ENCODE results near the gene ACYP1.

ACYP1 gene

GRCh38 chr14:75063491-75064204 is at the start of gene ACYP1:
ACYP1 (minus strand) TSS chr14:75064024; CDS start chr14:75063553, 471 bp downstream.
- DNase-seq: peak; percentile 94

DNA sequence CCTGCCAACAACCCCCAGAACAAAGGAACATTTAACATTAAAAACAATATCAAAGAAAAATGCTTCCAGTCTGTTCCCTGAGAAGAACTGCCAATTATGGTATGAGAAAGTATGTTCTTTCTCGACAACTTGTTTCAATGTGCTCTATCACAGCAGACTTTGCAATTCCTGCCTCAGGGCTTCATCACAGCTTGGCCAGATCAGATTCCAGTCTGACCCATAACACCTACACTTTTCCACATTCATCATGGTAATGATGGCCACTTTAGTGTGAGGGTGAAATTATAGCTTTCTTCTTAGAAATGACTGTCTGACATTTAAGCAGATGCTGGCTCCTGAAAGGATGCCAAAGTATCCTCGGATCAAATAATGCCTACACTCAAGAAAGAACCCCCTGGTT is 46.1 kb upstream of the ACYP1 start:
- no peak for DNase-seq

- DNase-seq: no peak
Measured at GRCh38 chr14:75107186-75107585, 43.4 kb upstream of the ACYP1 start.

DNA sequence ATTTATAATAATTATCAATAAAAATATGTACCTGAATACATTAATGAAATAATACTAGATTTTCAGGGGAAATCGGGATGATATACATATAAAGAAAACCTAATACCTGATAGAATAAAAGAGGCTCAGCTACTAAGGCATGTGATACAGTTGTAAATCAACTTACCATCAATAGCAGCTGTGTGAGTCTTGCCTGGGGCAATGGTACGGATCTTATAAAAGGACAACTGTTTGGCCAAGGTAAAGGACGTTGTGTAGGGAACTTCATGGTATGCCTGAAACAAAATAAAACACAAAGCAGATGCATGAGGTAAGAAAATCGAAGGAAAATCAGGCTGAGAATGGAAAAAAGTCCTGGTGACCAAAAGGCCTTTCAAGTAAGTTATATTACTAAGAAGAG is 37.7 kb upstream of the ACYP1 start:
- DNase-seq: no peak

GRCh38 chr14:75098682-75099081 is 34.9 kb upstream of the ACYP1 start:
- DNase-seq: no peak

- no peak for DNase-seq
Measured at GRCh38 chr14:75098212-75098611, 34.4 kb upstream of the ACYP1 start.

- no peak for DNase-seq
Measured at GRCh38 chr14:75096959-75097358, 33.1 kb upstream of the ACYP1 start.

DNA sequence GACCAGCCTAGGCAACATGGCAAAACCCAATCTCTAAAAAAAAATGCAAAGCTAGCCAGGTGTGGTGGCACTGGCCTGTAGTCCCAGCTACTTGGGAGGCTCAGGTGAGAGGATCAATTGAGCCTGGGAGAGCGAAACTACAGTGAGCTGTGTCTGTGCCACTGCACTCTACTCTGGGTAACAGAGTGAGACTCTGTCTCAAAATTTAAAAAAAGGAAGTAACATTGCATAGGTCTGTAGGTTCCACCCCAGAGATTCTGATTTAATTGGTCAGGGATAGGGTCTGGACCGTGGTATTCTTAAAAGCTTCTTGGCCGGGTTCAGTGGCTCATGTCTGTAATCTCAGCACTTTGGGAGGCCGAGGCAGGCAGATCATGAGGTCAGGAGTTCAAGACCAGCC is 31.9 kb upstream of the ACYP1 start:
- no peak for DNase-seq

GRCh38 chr14:75094896-75095295 is 31.1 kb upstream of the ACYP1 start:
- no peak for DNase-seq

GRCh38 chr14:75092698-75093097 is 28.9 kb upstream of the ACYP1 start:
- no peak for DNase-seq

DNA sequence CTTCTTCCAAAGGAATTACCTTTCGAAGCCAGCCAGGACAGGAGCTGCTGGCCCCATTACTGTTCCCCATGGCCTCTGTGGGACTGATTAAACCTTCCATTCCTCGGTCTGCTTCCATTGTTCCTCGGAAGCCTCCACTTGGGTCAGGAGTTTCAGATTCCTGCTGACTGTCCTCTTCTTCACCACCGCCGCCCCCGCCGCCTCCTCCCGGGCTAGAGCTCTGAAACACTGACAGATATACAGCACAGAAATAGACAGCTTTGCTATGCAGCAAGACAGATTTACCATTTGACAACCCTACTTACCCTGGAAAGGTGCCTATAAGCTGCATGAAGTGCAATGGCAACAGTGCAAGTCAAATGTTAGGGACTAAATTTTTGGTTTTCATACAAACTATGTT is 27.4 kb upstream of the ACYP1 start:
- no peak for DNase-seq

GRCh38 chr14:75090353-75090752 is 26.5 kb upstream of the ACYP1 start:
- DNase-seq: no peak

DNA sequence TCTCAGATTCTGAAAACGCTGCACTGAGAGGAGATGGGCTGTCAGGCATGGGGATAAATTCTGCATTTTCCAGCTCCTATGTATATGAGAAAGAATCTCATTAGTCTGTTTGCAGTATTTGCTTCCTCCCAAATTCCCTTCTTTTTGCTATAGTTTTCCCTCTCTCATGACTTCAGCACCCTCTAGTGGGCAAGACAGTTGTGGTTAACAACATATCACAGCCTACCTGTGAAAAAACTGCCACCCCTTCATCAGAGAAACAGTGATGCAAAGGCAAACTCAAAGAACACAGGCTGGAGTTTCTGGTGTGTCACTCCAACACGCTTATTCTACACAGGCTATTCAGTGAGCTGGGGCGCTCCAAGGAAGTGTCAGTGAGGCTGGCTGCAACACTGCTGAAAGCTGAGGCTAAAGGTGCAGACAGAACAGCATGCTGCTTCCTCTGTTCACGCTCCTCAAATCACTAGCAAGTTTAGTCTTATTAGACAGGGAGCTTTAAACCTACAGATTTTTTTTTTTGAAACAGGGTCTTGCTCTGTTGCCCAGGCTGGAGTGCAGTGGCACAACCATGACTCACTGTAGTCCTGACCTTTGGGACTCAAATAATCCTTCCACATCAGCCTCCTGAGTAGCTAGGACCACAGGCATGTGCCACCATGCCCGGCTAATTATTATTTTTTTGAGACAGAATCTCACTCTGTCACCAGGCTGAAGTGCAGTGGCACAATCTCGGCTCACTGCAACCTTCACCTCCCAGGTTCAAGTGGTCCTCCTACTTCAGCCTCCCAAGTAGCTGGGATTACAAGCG is 24.9 kb upstream of the ACYP1 start:
- DNase-seq: peak; percentile 53

DNA sequence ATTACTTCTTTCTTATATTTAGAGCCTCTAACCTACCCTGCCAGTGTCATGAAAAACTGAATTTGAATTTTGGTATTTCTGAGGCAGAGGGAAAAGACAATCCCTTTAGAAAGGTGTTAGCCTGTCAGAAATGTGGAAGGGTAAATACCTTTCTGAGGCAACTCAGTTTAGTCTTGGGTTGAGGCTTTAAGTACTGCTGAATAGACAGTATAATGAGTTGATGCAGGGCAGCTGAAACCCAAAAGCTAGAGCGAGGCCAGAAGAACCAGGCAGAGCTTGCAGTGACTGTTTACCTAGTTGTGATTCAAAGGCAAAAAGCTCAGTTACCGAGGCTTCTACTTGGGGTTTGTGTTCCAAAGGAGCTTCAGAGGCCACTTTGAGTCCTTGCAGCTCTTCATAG is 24.3 kb upstream of the ACYP1 start:
- no peak for DNase-seq

- no peak for DNase-seq
Measured at GRCh38 chr14:75084513-75084912, 20.7 kb upstream of the ACYP1 start.

DNA sequence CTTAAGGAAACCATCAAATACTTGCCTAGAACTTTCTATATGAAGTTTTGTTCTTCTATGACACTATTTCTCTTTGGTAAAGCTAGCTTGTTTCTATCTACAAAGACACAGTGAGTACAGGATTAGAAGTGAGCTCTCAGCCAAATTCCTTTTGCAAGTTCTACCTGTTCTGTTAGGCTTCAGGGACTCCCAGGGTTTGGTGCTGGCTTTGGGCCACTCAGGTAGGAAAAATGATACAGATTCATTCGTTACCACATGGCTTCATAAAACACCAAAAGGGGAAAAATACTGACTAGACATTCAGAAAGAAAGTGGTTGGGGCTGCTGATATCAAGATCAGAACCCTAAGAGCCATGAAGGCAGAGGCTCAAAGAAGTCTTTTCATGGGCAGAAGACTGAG is 19.4 kb upstream of the ACYP1 start:
- no peak for DNase-seq

- DNase-seq: no peak
Measured at GRCh38 chr14:75081660-75082229, 17.9 kb upstream of the ACYP1 start.

DNA sequence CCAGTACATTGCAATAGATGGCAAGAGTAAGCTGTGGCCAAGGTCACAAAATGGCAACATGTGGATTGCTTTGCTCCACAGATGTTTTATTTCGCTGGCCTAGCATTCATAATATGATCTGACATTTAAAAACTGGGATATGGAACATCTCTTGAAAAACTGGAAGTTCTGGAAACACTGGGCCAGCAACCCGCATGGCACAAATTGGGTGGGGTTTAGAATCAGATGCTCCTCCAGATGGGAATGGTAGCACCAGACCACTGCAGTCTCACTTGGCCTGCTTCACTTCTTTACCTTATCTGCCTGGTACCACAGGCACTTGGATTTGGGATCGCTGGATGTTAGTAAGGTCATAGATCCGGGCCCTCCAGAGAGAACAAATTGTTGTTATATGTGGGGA is 15.7 kb upstream of the ACYP1 start:
- no peak for DNase-seq

DNA sequence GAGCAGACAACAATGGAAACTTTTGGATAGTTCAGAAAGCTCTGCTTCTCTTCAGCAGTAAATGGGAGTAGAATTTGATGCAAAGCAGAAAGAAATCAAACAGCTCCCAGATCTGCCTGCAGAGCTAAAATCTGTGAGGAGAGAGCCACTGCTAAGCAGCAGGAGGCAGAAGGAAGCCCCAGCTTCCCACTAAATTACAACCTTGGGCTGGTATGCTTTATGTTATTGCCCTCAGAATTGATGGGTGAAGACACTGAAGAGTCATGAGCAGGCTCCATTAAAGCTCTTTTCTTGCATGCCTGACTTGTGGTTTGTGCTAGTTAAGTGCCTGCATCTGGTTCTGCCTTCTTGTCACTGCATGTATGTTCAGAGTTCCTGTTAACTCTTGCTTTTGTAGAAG is 14.0 kb upstream of the ACYP1 start:
- DNase-seq: no peak

GRCh38 chr14:75070383-75070782 is 6.6 kb upstream of the ACYP1 start:
- DNase-seq: no peak

GRCh38 chr14:75069811-75070145 is 6.0 kb upstream of the ACYP1 start:
- DNase-seq: peak; percentile 56

- peak; percentile 96 for DNase-seq
Measured at GRCh38 chr14:75069121-75069810, 5.4 kb upstream of the ACYP1 start, which contains the start of gene ZC2HC1C. ZC2HC1C (plus strand) TSS chr14:75069641; CDS start chr14:75070574, 933 bp downstream.

DNA sequence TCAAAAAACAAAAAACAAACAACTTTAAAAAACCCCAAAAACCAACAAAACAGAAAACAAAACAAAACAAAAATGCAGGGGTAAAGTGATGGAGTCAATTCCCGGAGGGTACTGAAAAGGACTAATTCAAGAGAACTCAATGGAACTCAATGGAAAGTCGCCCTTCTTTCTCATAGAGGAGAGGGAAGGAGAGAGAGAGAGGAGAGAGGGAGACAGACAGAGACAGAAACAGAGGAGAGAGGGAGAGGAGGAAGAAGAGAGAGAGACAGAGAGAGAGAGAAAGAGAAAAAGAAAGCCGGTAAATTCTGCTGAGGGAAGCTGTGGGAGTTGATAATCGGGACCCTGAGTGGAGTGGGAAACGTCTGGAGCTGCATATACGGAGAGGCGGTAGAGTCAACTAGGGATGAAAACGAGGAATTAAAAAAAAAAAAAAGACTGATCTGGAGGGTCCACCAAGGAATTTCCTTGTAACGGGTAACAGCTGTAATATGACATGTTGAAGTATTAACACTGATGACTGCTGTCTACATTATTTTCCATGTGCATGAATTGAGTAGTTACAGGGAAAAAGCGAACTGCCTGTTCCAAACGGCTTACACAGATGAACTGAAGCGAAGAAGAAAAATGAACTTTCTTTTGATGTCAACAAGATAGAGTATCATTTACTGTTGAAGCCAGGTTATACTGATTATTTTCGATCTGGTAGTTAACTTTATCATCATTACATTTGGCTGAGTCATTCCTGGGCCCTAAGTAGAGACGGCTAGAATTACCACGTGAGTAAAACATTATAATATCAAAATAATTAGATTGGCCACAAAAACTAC is 4.7 kb upstream of the ACYP1 start:
- DNase-seq: no peak

Measured in NCI-H345 (cell line).